Activated T-cell treated with anti-CD3 and anti-CD28 coated beads, Interleukin-2, amount 50 U/mL, for 72 hours (primary cell): Measurements from ENCODE around the gene MED13L. TPM values are rescaled to one million over a fixed set of nuclear protein-coding genes. Genes with fewer than 3 reads are reported as not detected.

ENCODE experiments used
- ATAC-seq, 2 donors: fragments of 150-1000 bp; cut with Tn5 transposase; replicated peaks in 1 of 2; 2 replicates each; pipeline ENCODE4 v1.10.0; 2021; ENCODE audit warnings: moderate library complexity in 2 of 2, mild to moderate bottlenecking in 1 of 2
- DNase-seq, 2 donors: peaks; one replicate each; pipeline ENCODE4 v3.0.0; 2021 to 2022; ENCODE audit warnings: mixed read lengths in 1 of 2
- H3K27ac Mint-ChIP-seq: one replicate; pipeline ENCODE4 v1.8.0; 2022; ENCODE audit warnings: mild to moderate bottlenecking, moderate library complexity, mixed read lengths
- H3K27me3 Mint-ChIP-seq: one replicate; pipeline ENCODE4 v1.8.0; 2022; ENCODE audit warnings: low read depth, mixed read lengths
- H3K36me3 Mint-ChIP-seq, 2 donors: one replicate each; pipeline ENCODE4 v1.8.0; 2022; ENCODE audit warnings: mixed read lengths in 2 of 2, mild to moderate bottlenecking in 1 of 2; ENCODE audit not compliant: insufficient read depth in 2 of 2
- H3K4me1 Mint-ChIP-seq: one replicate; pipeline ENCODE4 v1.8.0; 2022; ENCODE audit warnings: low read depth, mixed read lengths
- H3K4me3 Mint-ChIP-seq, 2 donors: one replicate each; pipeline ENCODE4 v1.8.0; 2022; ENCODE audit warnings: mild to moderate bottlenecking in 2 of 2, mixed read lengths in 2 of 2, moderate library complexity in 2 of 2
- H3K9me3 Mint-ChIP-seq, 2 donors: one replicate each; pipeline ENCODE4 v1.8.0; 2022; ENCODE audit warnings: mixed read lengths in 2 of 2
- total RNA-seq, 2 donors: library from RNA; stranded (reverse); gene quantifications; one replicate each; pipeline ENCODE4 v1.2.3, GENCODE V29; 2022

MED13L gene
- total RNA-seq, 2 donors from 2014 or later: 72.8 to 74.5 TPM

GRCh38 chr12:116184763-116185162 is 92.7 kb downstream of the MED13L start:
- Mint-ChIP-seq H3K27ac (peak overlapping the region; percentile 51), H3K4me3 (peak overlapping the region in 1 of 2 donors; percentile 57), H3K4me1 (peaks cover 90% of the 10 kb centered on the region), H3K27me3 (no peaks in the 10 kb centered on the region), H3K9me3 (no peaks in the 10 kb centered on the region), H3K36me3 (peaks cover 0 to 2% of the 10 kb centered on the region in 2 donors)
- DNase-seq (no peak), ATAC-seq (no peak)

GRCh38 chr12:116183741-116184141 is 93.8 kb downstream of the MED13L start:
- H3K27ac Mint-ChIP-seq: peak overlapping the region; percentile 9
- peaks cover 0 to 2% of the 10 kb centered on the region in 2 donors for H3K36me3 Mint-ChIP-seq
- H3K27me3 Mint-ChIP-seq: no peaks in the 10 kb centered on the region
- DNase-seq (no peak), ATAC-seq (peak in 1 of 2 donors; percentile 25)
- H3K4me3 Mint-ChIP-seq: peak overlapping the region in 1 of 2 donors; percentile 49
- no peaks in the 10 kb centered on the region for H3K9me3 Mint-ChIP-seq
- H3K4me1 Mint-ChIP-seq: peaks cover 84% of the 10 kb centered on the region

DNA sequence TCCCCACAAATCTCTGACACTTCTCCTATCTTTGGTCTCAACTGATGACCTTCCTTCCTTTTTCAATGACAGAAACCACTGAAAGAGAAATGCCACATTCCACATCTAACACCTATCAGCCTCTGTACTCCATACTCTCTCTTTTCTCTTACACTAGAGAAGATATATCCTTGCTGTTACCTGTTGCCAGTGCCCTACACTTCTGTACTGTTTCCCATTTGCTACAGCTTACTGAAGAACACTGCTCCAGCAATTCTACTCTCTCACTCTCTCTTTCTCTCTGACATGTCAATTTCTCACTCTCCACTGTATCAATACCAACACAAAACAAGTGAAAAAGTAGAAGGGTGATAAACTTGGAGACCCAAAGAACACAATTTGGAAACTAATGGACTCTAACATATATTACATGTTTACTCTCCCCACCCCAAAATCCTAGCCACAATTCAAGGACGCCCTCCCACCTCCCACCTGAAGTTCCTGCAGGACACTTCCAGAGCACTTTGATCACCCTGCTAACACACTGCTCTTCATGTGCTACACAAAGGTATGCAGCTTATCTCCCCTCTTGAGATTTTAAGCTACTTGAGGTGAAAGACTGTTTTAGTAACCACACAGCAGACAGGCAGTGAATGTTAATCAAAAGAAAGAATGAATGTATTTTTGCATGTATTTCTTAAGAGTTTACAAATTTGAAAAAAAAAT is 95.0 kb downstream of the MED13L start:
- Mint-ChIP-seq H3K4me1 (peaks cover 75% of the 10 kb centered on the region), H3K9me3 (no peaks in the 10 kb centered on the region), H3K27ac (no peak overlapping the region), H3K27me3 (no peaks in the 10 kb centered on the region), H3K4me3 (no peak overlapping the region), H3K36me3 (peaks cover 0 to 2% of the 10 kb centered on the region in 2 donors)
- ATAC-seq: no peak
- DNase-seq: no peak

DNA sequence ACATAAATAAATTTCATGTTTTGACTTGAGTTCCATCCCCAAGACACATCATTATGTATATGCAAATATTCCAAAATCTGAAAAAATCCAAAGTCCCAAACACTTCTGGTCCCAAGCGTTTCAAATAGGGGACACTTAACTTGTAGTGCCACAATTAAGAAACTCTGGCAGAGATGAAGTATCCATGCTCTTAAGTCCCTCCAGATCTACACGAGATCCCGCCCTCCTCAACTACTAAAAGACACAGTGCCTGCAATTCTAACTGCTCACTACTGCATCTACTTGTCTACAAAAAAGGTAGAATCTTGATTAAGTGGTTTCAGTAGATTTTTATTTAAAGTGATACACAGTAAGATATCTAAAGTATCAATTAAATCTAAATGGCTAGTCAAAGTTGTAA is 97.0 kb downstream of the MED13L start:
- no peak for DNase-seq

GRCh38 chr12:116179384-116179783 is 98.1 kb downstream of the MED13L start:
- DNase-seq (no peak), ATAC-seq (no peak)
- Mint-ChIP-seq H3K4me1 (peaks cover 72% of the 10 kb centered on the region), H3K4me3 (no peak overlapping the region), H3K27ac (no peak overlapping the region), H3K27me3 (no peaks in the 10 kb centered on the region), H3K36me3 (no peaks in the 10 kb centered on the region), H3K9me3 (no peaks in the 10 kb centered on the region)

More for the DNA sequence above, 97.0 kb downstream of the MED13L start:
- H3K36me3 Mint-ChIP-seq: no peaks in the 10 kb centered on the region
- H3K27ac Mint-ChIP-seq: no peak overlapping the region
- ATAC-seq: no peak
- H3K4me3 Mint-ChIP-seq: no peak overlapping the region
- no peaks in the 10 kb centered on the region for H3K27me3 Mint-ChIP-seq
- no peaks in the 10 kb centered on the region for H3K9me3 Mint-ChIP-seq
- peaks cover 72% of the 10 kb centered on the region for H3K4me1 Mint-ChIP-seq

GRCh38 chr12:116177017-116177416 is 100.5 kb downstream of the MED13L start:
- Mint-ChIP-seq H3K27ac (no peak overlapping the region), H3K4me1 (peaks cover 78% of the 10 kb centered on the region), H3K9me3 (no peaks in the 10 kb centered on the region), H3K36me3 (no peaks in the 10 kb centered on the region), H3K4me3 (no peak overlapping the region), H3K27me3 (no peaks in the 10 kb centered on the region)
- DNase-seq (no peak), ATAC-seq (no peak)

DNA sequence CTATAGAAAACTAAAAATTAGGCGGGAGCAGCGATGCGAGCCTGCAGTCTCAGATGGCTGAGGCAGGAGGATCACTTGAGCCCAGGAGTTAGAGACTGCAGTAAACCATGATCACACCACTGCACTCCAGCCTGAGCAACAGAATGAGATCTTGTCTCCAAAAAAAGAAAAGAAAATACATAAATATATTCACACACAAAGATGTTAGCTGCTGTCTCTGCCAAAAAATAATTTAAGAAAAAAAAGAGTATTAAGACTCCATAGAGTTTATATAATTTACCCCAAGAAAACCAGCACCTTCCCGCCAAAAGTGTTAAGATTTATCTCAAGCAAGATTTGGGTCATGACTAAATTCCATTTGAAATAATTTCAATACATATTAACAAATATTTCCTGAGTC is 102.6 kb downstream of the MED13L start:
- DNase-seq (no peak), ATAC-seq (no peak)
- H3K4me1 Mint-ChIP-seq: peaks cover 67% of the 10 kb centered on the region
- no peaks in the 10 kb centered on the region for H3K36me3 Mint-ChIP-seq
- H3K4me3 Mint-ChIP-seq: no peak overlapping the region
- H3K27me3 Mint-ChIP-seq: no peaks in the 10 kb centered on the region
- H3K9me3 Mint-ChIP-seq: peaks cover 0 to 1% of the 10 kb centered on the region in 2 donors
- H3K27ac Mint-ChIP-seq: peak overlapping the region; percentile 75

DNA sequence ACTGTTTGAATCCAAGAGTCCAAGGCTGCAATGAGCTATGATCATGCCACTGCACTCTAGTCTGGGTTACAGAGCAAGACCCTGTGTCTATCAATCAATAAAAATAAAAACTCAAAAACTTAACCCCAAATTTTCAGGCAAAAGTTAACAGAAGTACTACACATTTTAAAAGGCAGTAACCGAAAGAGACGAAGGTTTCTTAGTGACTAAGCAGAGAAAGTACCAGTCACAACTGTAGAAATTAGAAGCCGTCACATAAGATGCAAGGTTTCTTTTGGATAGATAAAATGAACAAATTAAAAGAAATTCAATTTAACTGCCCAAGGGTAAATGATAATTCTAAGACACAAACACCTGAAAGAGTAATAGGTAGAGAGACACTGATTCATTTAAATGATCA is 103.5 kb downstream of the MED13L start:
- Mint-ChIP-seq H3K9me3 (peaks cover 0 to 1% of the 10 kb centered on the region in 2 donors), H3K36me3 (no peaks in the 10 kb centered on the region), H3K27me3 (no peaks in the 10 kb centered on the region), H3K4me3 (peak overlapping the region; percentile 35 to 76), H3K4me1 (peaks cover 64% of the 10 kb centered on the region), H3K27ac (peak overlapping the region; percentile 83)
- no peak for DNase-seq
- peak in 1 of 2 donors; percentile 27 for ATAC-seq

- DNase-seq (peak; percentile 62 to 67), ATAC-seq (peak; percentile 99 to 100)
- Mint-ChIP-seq H3K4me3 (peak overlapping the region; percentile 78 to 98), H3K27ac (peak overlapping the region; percentile 100), H3K27me3 (no peaks in the 10 kb centered on the region), H3K9me3 (peaks cover 0 to 1% of the 10 kb centered on the region in 2 donors), H3K4me1 (peaks cover 67% of the 10 kb centered on the region), H3K36me3 (no peaks in the 10 kb centered on the region)
Observed at GRCh38 chr12:116172224-116172849, 105.2 kb downstream of the MED13L start.

GRCh38 chr12:116171549-116171948 is 105.9 kb downstream of the MED13L start:
- no peak for ATAC-seq
- Mint-ChIP-seq H3K36me3 (no peaks in the 10 kb centered on the region), H3K4me1 (peaks cover 63% of the 10 kb centered on the region)

GRCh38 chr12:116169071-116169470 is 108.4 kb downstream of the MED13L start:
- Mint-ChIP-seq H3K4me1 (peaks cover 62% of the 10 kb centered on the region), H3K27ac (no peak overlapping the region), H3K9me3 (peaks cover 0 to 1% of the 10 kb centered on the region in 2 donors), H3K36me3 (no peaks in the 10 kb centered on the region), H3K27me3 (no peaks in the 10 kb centered on the region), H3K4me3 (no peak overlapping the region)
- no peak for DNase-seq
- no peak for ATAC-seq

More at GRCh38 chr12:116171549-116171948, 105.9 kb downstream of the MED13L start:
- no peaks in the 10 kb centered on the region for H3K27me3 Mint-ChIP-seq
- DNase-seq: no peak
- peak overlapping the region; percentile 100 for H3K27ac Mint-ChIP-seq
- H3K9me3 Mint-ChIP-seq: peaks cover 0 to 1% of the 10 kb centered on the region in 2 donors
- H3K4me3 Mint-ChIP-seq: peak overlapping the region; percentile 78 to 98

GRCh38 chr12:116166306-116166705 is 111.2 kb downstream of the MED13L start:
- H3K4me3 Mint-ChIP-seq: no peak overlapping the region
- peaks cover 44% of the 10 kb centered on the region for H3K4me1 Mint-ChIP-seq
- no peaks in the 10 kb centered on the region for H3K36me3 Mint-ChIP-seq
- peaks cover 0 to 1% of the 10 kb centered on the region in 2 donors for H3K9me3 Mint-ChIP-seq
- ATAC-seq: no peak
- no peak for DNase-seq
- H3K27me3 Mint-ChIP-seq: no peaks in the 10 kb centered on the region
- H3K27ac Mint-ChIP-seq: peak overlapping the region; percentile 75

- Mint-ChIP-seq H3K4me1 (peaks cover 42% of the 10 kb centered on the region), H3K27me3 (no peaks in the 10 kb centered on the region), H3K9me3 (peaks cover 0 to 1% of the 10 kb centered on the region in 2 donors), H3K4me3 (peak overlapping the region; percentile 46 to 48), H3K27ac (peak overlapping the region; percentile 66), H3K36me3 (no peaks in the 10 kb centered on the region)
- ATAC-seq: peak; percentile 92 to 93
- DNase-seq: no peak
Observed at GRCh38 chr12:116165036-116165425, 112.5 kb downstream of the MED13L start.
